GM18526 (cell line): ENCODE data around the gene SERPINB1.

Experiments used
- POLR2A ChIP-seq: IDR thresholded peaks from 3 replicates; pipeline ENCODE4 v1.6.1; 2011; ENCODE audit not compliant: insufficient read length; ENCODE audit errors: extremely low read depth

SERPINB1 gene

GRCh38 chr6:2831392-2831791 is 10.3 kb downstream of the SERPINB1 start:
- no peak for TF ChIP-seq POLR2A

GRCh38 chr6:2830183-2830582 is 11.5 kb downstream of the SERPINB1 start:
- no peak for TF ChIP-seq POLR2A

GRCh38 chr6:2829253-2829652 is 12.4 kb downstream of the SERPINB1 start:
- TF ChIP-seq POLR2A, result no peak

DNA sequence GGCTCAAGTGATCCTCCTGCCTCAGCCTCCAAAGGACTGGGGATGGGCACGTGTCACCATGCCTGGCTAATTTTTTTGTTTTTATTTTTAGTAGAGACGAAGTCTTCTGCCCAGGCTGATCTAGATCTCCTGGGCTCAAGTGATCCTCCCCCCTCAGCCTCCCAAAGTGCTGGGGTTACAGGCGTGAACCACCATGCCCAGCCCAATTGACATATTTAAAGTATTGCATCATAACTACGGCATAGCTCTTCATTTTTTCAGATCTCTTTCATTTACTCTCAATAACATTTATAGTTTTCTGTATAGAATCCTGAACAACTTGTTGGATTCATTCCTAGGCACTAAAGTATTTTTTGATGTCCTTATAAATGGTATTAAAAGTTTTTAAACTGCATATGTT is 13.0 kb downstream of the SERPINB1 start:
- no peak for TF ChIP-seq POLR2A

DNA sequence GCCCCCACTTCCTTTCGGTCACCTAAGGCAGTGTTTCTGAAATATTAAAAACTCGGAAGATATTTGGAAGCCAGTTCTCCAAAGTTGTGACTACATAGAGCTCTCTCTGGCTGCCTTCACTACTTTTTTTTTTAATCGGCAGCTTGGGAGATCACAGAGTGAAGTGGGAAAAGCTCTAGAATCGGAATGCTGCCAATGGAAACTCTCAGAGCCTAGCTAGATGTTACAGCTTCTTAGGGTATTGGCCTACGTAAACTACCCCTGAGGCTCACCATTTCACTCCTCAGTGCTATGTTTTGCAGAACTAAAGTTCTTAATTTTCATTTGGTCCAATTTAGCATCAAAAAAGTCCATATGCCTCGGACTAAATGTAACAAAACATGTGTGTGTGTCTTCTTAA is 14.5 kb downstream of the SERPINB1 start:
- TF ChIP-seq POLR2A, result no peak

DNA sequence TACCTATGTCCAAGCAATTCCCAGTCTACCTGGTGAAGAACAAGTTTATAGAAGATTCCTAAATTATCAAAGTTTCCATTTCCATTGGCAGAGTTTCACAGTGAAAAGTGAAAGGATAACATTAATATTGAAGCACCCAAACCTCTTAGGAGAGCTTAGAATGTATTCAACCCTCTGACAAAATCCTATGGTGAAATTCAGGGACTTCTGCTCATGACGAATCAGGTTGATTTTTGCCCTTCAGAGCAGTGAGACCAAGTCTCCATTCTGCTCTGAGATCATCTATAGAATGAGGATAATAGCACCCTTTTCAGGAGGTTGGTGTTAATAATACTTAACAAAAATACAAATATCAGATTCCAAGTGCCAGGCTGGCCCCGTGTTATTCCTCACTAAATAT is 15.5 kb downstream of the SERPINB1 start:
- TF ChIP-seq POLR2A, result no peak

DNA sequence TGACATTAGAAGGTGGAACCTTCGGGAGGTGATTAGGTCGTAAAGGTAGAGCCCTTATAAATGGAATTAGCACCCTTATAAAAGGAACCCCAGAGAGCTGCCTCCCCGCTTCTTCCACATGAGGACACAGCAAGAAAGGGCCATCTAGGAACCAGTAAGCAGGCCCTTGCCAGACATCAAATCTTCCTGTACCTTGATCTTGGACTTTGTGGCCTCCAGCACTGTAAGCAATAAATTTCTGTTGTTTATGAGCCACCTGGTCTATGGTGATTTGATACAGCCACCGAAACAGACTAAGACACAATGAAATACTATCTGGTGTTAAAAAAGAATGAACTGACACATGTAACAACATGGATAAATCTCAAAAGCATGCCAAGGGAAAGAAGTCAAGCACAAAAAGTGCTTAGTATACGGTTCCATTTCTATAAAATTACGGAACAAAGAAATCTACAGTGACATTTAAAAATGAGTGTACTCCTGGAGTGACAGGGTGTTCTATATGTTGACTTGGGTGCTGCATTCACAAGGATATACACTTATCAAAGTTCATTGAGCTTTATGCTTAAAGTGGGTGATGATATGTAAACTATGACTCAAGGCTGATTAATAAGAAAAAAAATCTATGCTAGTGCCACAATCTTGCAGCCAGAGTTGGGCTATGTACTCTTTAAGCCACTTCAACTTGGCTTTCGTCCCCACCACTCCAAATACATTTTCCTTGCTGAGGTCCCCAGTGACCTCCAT is 18.4 kb downstream of the SERPINB1 start:
- no peak for TF ChIP-seq POLR2A

GRCh38 chr6:2821554-2821953 is 20.1 kb downstream of the SERPINB1 start:
- TF ChIP-seq POLR2A, result no peak

- TF ChIP-seq POLR2A, result no peak
Measured at GRCh38 chr6:2820415-2820814, 21.2 kb downstream of the SERPINB1 start.

- TF ChIP-seq POLR2A, result no peak
Measured at GRCh38 chr6:2819978-2820377, 21.7 kb downstream of the SERPINB1 start.

- TF ChIP-seq POLR2A, result no peak
Measured at GRCh38 chr6:2819115-2819514, 22.5 kb downstream of the SERPINB1 start.

DNA sequence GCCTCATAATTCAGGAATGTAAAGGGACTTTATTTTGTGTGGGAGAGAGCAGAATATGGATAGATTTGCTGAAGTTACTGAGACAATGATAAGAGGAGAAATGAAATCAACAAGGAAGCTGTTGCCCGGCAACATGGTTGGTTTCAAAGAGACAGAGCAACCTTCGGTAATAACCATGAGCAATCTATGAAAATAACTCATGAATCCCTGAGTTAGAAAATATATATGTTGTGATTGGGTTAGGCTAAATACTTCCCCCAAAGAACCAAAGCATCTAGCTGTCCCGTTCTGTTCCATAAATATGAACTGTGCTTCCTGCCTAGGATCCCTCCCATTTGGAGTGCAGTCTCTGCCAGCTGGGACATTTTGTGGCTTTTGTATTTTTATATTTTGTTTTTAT is 23.1 kb downstream of the SERPINB1 start:
- no peak for TF ChIP-seq POLR2A

DNA sequence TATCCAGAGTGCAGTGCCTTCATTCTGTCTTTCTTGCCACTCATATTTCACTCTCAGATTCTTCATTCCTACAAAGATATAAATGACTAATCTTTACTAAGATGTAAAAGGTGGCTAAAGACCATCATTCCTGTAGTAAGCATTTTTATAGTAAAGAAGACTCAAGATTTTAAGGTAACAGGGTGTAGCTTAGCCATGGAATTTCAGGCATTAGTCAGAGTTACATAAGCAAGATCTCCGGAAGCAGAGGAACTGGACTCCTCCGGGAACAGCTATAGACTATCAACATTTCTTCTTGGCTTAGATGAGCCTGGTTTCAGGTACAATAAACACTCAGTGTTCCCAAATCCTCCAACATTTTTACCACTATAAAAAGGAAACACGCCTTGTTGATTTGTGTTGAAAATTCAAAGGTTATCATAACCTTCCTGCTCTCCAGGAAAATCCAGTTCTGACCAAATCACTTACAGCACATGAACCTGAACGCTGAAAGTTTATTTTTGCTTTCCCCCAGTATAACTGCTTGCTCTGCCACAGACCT is 23.7 kb downstream of the SERPINB1 start:
- TF ChIP-seq POLR2A, result no peak

- no peak for TF ChIP-seq POLR2A
Measured at GRCh38 chr6:2816158-2816557, 25.5 kb downstream of the SERPINB1 start.

GRCh38 chr6:2812695-2813094 is 29.0 kb downstream of the SERPINB1 start:
- TF ChIP-seq POLR2A, result no peak

DNA sequence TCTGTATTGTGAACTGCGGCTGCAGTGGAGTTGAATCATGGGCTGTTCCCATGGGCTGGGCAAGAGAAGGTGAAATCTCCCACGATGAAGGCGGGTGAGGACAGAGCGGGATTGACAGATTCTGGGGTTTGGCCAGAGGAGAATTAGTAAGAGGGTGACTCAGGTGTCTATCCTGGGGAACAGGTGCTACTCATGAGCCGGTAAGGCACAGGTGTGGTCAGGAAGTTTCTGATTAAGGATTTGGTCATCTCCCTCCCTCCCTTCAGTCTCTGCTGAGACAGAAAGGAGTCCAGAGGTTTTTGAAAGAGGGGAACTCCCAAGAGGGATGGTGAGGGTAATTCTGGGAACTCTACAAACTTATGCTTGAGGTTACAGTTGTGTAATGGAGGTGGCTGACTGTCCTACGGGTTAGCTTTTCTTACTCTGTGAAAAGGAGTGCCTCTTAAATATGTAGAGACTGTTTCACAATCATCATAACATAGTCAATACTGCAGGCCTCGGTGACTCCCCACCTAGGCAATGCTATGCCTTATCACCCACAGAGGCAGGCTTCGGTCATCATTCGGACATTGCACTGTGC is 31.5 kb downstream of the SERPINB1 start:
- TF ChIP-seq POLR2A, result no peak

- TF ChIP-seq POLR2A, result no peak
Measured at GRCh38 chr6:2809015-2809414, 32.6 kb downstream of the SERPINB1 start.
